ENCODE results near the gene SUSD6. TPM values are rescaled to one million over a fixed set of nuclear protein-coding genes. Genes with fewer than 3 reads are reported as not detected.
"Not testable (repeated sequence)": the region's sequence is repeated elsewhere in the genome, so short reads cannot be mapped to it uniquely, and the experiment has no call there.

The SUSD6 gene
- total and polyA plus RNA-seq, 9 of the 15 experiments (the other 6 are each of a cell fraction or from before 2014, with no cell fraction given), result 2.9 to 20.7 (median 5.6) TPM

- DNase-seq (ENCODE audit: extremely low read depth in 1 of 4, low spot score in 3 of 4); H3K36me3 ChIP-seq (ENCODE audit: control insufficient read depth, insufficient read depth, low read length); CTCF ChIA-PET (ENCODE audit: low intra/inter-chr PET ratio); H3K9ac ChIP-seq (ENCODE audit: insufficient read depth in 1 of 2, low read depth in 2 of 2, low read length in 2 of 2); H3K4me3 ChIP-seq; POLR2A ChIA-PET; H3K9me3 ChIP-seq (replicated peaks; ENCODE audit: control insufficient read depth, insufficient read depth, low read depth, low read length); H3K27me3 ChIP-seq (ENCODE audit: control insufficient read depth in 2 of 2, insufficient read depth in 2 of 2, low read length in 2 of 2); H2AFZ ChIP-seq (ENCODE audit: low read depth, low read length); H3K27ac ChIP-seq (ENCODE audit: extremely low read depth, low read depth, low read length); intact Hi-C loops (cut with micrococcal nuclease); H3K79me2 ChIP-seq (ENCODE audit: control insufficient read depth, insufficient read depth, low read length); H3K4me1 ChIP-seq (replicated peaks in 1 of 2; ENCODE audit: control insufficient read depth in 2 of 2, insufficient read depth in 2 of 2, low read length in 2 of 2); BruUV-seq (replicated peaks); H4K20me1 ChIP-seq (replicated peaks; ENCODE audit: control insufficient read depth, insufficient read depth, low read length); ATAC-seq; H3K4me2 ChIP-seq (ENCODE audit: insufficient read depth, low read length); H3K9me1 ChIP-seq (ENCODE audit: control insufficient read depth, insufficient read depth, low read length); FAIRE-seq: not testable (repeated sequence)
- 26% methylated on average over 3 of the region's 4 CpGs for WGBS (ENCODE audit: insufficient coverage, low coverage, missing lambda C conversion rate)
- in situ Hi-C loops (cut with MboI), result loop anchor here (10.0 kb wide), 1 partner anchor 288 kb away; no protein-coding TSS in a partner anchor
Measured at GRCh38 chr14:69736405-69736804, 125.0 kb downstream of the SUSD6 start.

DNA sequence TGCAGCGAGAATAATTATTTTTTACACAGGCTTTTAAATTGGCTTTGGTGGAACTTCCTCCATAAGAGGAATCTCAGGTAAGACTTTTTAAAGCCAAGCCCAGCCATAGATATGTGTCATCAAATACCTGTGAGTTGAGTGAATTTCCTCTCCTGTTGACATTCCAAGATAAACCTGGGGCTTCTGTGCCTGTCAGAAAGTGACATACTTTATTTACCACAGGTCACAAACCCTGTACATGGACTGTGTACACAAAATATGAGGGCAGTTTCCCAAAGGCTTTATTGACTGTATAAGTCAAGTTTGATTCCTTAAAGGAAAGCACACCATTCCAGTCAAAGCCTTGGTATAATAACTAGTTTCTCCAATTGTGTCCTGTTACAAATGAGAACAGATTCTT, 129.7 kb downstream of the SUSD6 start:
- POLR2A ChIA-PET, result no interaction called here
- no peak for TF ChIP-seq JUNB (CRISPR knock-in tag; conservative IDR thresholded peaks at IDR 0.05)
- no peak for TF ChIP-seq ZNF239 (CRISPR knock-in tag; IDR thresholded peaks at IDR 0.05)
- no peak for TF ChIP-seq ZNF184 (CRISPR knock-in tag; IDR thresholded peaks at IDR 0.05)
- no peak for TF ChIP-seq NR2F6 (CRISPR knock-in tag; IDR thresholded peaks at IDR 0.05)
- TF ChIP-seq TSC22D4 (tag; IDR thresholded peaks at IDR 0.05), result no peak
- ATAC-seq (no peak), DNase-seq (ENCODE audit: extremely low read depth in 1 of 4, low spot score in 3 of 4) (no peak), FAIRE-seq (no peak)
- Histone ChIP-seq H3K9me3 (replicated peaks; ENCODE audit: control insufficient read depth, insufficient read depth, low read depth, low read length) (no peaks in the 10 kb centered on the region), H3K79me2 (ENCODE audit: control insufficient read depth, insufficient read depth, low read length) (no peaks in the 10 kb centered on the region), H3K36me3 (ENCODE audit: control insufficient read depth, insufficient read depth, low read length) (no peaks in the 10 kb centered on the region), H3K27me3 (ENCODE audit: control insufficient read depth in 2 of 2, insufficient read depth in 2 of 2, low read length in 2 of 2) (no peaks in the 10 kb centered on the region), H3K4me3 (no peak overlapping the region), H3K9me1 (ENCODE audit: control insufficient read depth, insufficient read depth, low read length) (no peaks in the 10 kb centered on the region), H3K27ac (ENCODE audit: extremely low read depth, low read depth, low read length) (no peak overlapping the region), H3K4me1 (replicated peaks in 1 of 2; ENCODE audit: control insufficient read depth in 2 of 2, insufficient read depth in 2 of 2, low read length in 2 of 2) (no peaks in the 10 kb centered on the region), H4K20me1 (replicated peaks; ENCODE audit: control insufficient read depth, insufficient read depth, low read length) (no peaks in the 10 kb centered on the region), H3K4me2 (ENCODE audit: insufficient read depth, low read length) (no peak overlapping the region), H2AFZ (ENCODE audit: low read depth, low read length) (no peak overlapping the region), H3K9ac (ENCODE audit: insufficient read depth in 1 of 2, low read depth in 2 of 2, low read length in 2 of 2) (no peak overlapping the region)
- no TSS peak for BruUV-seq (replicated peaks)
- in situ Hi-C loops (cut with MboI) (no loop called here), intact Hi-C loops (cut with micrococcal nuclease) (no loop called here)
- WGBS (ENCODE audit: insufficient coverage, low coverage, missing lambda C conversion rate), result 63% methylated on average over 1 of the region's 1 CpG
- CTCF ChIA-PET (ENCODE audit: low intra/inter-chr PET ratio), result no interaction called here
